Calu3 (cell line): ENCODE measurements around the gene ADI1. TPM values are rescaled to one million over a fixed set of nuclear protein-coding genes. Genes with fewer than 3 reads are reported as not detected.

ENCODE experiments used
- total RNA-seq: library from RNA; stranded (reverse); gene quantifications from 2 replicates; pipeline ENCODE4 v1.2.3, GENCODE V29; 2022

The ADI1 gene
- total RNA-seq, 1 experiment from 2014 or later = 32.6 TPM

Other genes with a start within 250 kb of the ADI1 start
- gene EIPR1, start 141.7 kb downstream of the ADI1 start, total RNA-seq = 31.7 and 34.4 TPM in 2 replicates
- 77.0 and 88.5 TPM in 2 replicates for gene TRAPPC12, start 139.8 kb downstream of the ADI1 start, total RNA-seq
- 29.8 and 30.2 TPM in 2 replicates for gene RNASEH1, start 38.8 kb upstream of the ADI1 start, total RNA-seq
- gene RPS7, start 55.7 kb upstream of the ADI1 start, total RNA-seq = 1,135 and 1,226 TPM in 2 replicates
- not detected in 2 replicates for gene COLEC11, start 75.6 kb upstream of the ADI1 start, total RNA-seq
- gene ALLC, start 138.7 kb upstream of the ADI1 start, total RNA-seq = not detected in 2 replicates
- gene DCDC2C, start 184.0 kb upstream of the ADI1 start, total RNA-seq = not detected in 2 replicates